Keratinocyte (primary cell): ENCODE data around the gene FLNA.
A peak's percentile ranks its signal among the peaks of the same experiment; 100 is the strongest.

Source experiments
- EZH2 ChIP-seq: IDR thresholded peaks from one replicate; pipeline ENCODE4 v1.6.1; 2012; ENCODE audit warnings: inconsistent platforms, mild to moderate bottlenecking, low read length, moderate library complexity
- TF ChIP-seq, protein P1 (sequence below), 3 experiments: IDR thresholded peaks in 1 of 3; conservative IDR thresholded peaks in 1 of 3; optimal IDR thresholded peaks in 1 of 3; 2 replicates in 2 of 3; 3 replicates in 1 of 3; pipeline versions ENCODE3 to v1.5.1; 2011; ENCODE audit warnings: low read length in 3 of 3, mild to moderate bottlenecking in 3 of 3, moderate library complexity in 2 of 3, control low read depth in 1 of 3, inconsistent platforms in 1 of 3; ENCODE audit not compliant: insufficient read depth in 2 of 3; ENCODE audit errors: extremely low read depth in 1 of 3

DNA sequence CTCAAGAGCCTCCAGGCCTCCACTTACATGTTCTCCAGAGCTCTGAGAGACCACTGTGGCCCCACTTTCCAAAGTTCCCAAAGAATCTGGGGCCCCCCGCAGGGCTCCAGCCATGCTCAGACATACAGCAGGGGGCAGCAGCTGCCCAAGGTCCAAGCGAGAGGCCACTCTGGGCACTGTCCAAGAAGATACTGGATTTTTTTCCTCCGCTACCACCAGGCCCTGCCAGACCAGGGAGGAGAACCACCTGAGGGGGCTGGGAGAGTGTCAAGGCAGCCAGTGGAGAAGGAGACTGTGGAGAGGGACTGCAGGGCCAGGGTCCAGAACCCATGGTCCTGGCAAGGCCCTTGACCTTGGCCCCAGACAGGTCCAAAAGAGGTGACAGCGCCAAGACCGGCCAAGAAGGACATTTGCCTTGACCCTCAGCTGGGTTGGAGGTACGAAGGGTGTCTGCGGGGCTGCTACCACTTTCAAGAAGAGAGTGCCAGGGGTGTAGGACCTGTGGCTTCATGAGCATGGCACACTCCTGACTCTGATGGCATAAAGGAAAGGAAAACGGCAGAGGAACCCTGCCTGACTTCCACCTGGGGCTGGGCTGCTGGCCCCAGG is 10.0 kb upstream of the FLNA start:
- TF ChIP-seq, protein P1, sequence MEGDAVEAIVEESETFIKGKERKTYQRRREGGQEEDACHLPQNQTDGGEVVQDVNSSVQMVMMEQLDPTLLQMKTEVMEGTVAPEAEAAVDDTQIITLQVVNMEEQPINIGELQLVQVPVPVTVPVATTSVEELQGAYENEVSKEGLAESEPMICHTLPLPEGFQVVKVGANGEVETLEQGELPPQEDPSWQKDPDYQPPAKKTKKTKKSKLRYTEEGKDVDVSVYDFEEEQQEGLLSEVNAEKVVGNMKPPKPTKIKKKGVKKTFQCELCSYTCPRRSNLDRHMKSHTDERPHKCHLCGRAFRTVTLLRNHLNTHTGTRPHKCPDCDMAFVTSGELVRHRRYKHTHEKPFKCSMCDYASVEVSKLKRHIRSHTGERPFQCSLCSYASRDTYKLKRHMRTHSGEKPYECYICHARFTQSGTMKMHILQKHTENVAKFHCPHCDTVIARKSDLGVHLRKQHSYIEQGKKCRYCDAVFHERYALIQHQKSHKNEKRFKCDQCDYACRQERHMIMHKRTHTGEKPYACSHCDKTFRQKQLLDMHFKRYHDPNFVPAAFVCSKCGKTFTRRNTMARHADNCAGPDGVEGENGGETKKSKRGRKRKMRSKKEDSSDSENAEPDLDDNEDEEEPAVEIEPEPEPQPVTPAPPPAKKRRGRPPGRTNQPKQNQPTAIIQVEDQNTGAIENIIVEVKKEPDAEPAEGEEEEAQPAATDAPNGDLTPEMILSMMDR (optimal IDR thresholded peaks at IDR 0.05 in 1 of 3, IDR thresholded peaks at IDR 0.05 in 1 of 3, conservative IDR thresholded peaks at IDR 0.05 in 1 of 3; ENCODE audit: extremely low read depth in 1 of 3, insufficient read depth in 2 of 3, low read length in 3 of 3) = peak in 1 of 3 experiments; percentile 5
- no peak for TF ChIP-seq EZH2
